ENCODE measurements around the gene MCOLN1.

MCOLN1 gene

GRCh38 chr19:7522072-7522922, at the start of gene MCOLN1:
Gene MCOLN1, plus strand, starts transcription at chr19:7522624. Its CDS starts 127 bp downstream, at chr19:7522751.
- TF ChIP-seq ZBTB7A (IDR thresholded peaks at IDR 0.05; ENCODE audit: low read depth) (no peak), USF1 (IDR thresholded peaks at IDR 0.05) (peak; percentile 100), NFIC (IDR thresholded peaks at IDR 0.05) (peak; percentile 72), CEBPB (IDR thresholded peaks at IDR 0.05) (no peak; the same call in 1 of the 2 replicates), FOXM1 (IDR thresholded peaks at IDR 0.05; ENCODE audit: borderline replicate concordance, low read depth) (no peak), EP300 (IDR thresholded peaks at IDR 0.05; ENCODE audit: borderline replicate concordance) (peak; percentile 52), TCF12 (IDR thresholded peaks at IDR 0.05; ENCODE audit: low read depth) (peak; percentile 54; the same call in 1 of the 2 replicates), MAX (IDR thresholded peaks at IDR 0.05) (peak; percentile 86), TAF1 (IDR thresholded peaks at IDR 0.05; ENCODE audit: low read depth) (peak; percentile 22; the same call in 1 of the 2 replicates), CREB1 (IDR thresholded peaks at IDR 0.05; ENCODE audit: low read depth) (no peak), TEAD4 (IDR thresholded peaks at IDR 0.05) (no peak), RAD21 (IDR thresholded peaks at IDR 0.05; ENCODE audit: low read depth) (no peak; the same call in 1 of the 2 replicates), EGR1 (IDR thresholded peaks at IDR 0.05) (no peak), YY1 (IDR thresholded peaks at IDR 0.05; ENCODE audit: low read depth) (peak; percentile 47; the same call in 1 of the 2 replicates)
- TF ChIP-seq, protein P1, sequence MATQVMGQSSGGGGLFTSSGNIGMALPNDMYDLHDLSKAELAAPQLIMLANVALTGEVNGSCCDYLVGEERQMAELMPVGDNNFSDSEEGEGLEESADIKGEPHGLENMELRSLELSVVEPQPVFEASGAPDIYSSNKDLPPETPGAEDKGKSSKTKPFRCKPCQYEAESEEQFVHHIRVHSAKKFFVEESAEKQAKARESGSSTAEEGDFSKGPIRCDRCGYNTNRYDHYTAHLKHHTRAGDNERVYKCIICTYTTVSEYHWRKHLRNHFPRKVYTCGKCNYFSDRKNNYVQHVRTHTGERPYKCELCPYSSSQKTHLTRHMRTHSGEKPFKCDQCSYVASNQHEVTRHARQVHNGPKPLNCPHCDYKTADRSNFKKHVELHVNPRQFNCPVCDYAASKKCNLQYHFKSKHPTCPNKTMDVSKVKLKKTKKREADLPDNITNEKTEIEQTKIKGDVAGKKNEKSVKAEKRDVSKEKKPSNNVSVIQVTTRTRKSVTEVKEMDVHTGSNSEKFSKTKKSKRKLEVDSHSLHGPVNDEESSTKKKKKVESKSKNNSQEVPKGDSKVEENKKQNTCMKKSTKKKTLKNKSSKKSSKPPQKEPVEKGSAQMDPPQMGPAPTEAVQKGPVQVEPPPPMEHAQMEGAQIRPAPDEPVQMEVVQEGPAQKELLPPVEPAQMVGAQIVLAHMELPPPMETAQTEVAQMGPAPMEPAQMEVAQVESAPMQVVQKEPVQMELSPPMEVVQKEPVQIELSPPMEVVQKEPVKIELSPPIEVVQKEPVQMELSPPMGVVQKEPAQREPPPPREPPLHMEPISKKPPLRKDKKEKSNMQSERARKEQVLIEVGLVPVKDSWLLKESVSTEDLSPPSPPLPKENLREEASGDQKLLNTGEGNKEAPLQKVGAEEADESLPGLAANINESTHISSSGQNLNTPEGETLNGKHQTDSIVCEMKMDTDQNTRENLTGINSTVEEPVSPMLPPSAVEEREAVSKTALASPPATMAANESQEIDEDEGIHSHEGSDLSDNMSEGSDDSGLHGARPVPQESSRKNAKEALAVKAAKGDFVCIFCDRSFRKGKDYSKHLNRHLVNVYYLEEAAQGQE (IDR thresholded peaks at IDR 0.05; ENCODE audit: low read depth): no peak

DNA sequence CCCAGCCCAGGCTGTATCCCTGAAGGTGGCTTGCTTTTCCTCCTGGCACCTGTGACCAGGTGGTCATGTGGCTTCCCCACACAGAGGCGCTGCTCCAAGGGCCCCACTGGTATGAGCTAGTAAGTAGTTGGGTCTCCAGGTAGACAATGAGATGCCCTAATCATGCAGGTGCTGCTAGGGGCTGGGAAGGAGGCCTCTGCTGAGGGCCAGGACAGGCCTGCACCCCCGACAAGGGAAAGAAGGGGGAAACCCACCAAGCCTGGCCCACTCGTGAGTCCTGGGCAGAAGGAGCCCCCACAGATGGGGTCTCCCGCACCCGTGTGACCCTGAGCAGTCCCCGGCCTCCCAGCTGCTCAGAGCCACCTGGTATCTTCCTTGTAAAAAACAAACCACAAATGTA, 46.8 kb upstream of the MCOLN1 start:
- TF ChIP-seq CREB1 (IDR thresholded peaks at IDR 0.05; ENCODE audit: low read depth) (no peak), YY1 (IDR thresholded peaks at IDR 0.05; ENCODE audit: low read depth) (no peak), CEBPB (IDR thresholded peaks at IDR 0.05) (no peak), EGR1 (IDR thresholded peaks at IDR 0.05) (no peak), EP300 (IDR thresholded peaks at IDR 0.05; ENCODE audit: borderline replicate concordance) (no peak), ZBTB7A (IDR thresholded peaks at IDR 0.05; ENCODE audit: low read depth) (no peak), USF1 (IDR thresholded peaks at IDR 0.05) (no peak), TCF12 (IDR thresholded peaks at IDR 0.05; ENCODE audit: low read depth) (no peak), TAF1 (IDR thresholded peaks at IDR 0.05; ENCODE audit: low read depth) (no peak), NFIC (IDR thresholded peaks at IDR 0.05) (no peak), TEAD4 (IDR thresholded peaks at IDR 0.05) (no peak), RAD21 (IDR thresholded peaks at IDR 0.05; ENCODE audit: low read depth) (no peak), FOXM1 (IDR thresholded peaks at IDR 0.05; ENCODE audit: borderline replicate concordance, low read depth) (no peak), MAX (IDR thresholded peaks at IDR 0.05) (no peak)
- TF ChIP-seq, protein P1 (IDR thresholded peaks at IDR 0.05; ENCODE audit: low read depth): no peak

DNA sequence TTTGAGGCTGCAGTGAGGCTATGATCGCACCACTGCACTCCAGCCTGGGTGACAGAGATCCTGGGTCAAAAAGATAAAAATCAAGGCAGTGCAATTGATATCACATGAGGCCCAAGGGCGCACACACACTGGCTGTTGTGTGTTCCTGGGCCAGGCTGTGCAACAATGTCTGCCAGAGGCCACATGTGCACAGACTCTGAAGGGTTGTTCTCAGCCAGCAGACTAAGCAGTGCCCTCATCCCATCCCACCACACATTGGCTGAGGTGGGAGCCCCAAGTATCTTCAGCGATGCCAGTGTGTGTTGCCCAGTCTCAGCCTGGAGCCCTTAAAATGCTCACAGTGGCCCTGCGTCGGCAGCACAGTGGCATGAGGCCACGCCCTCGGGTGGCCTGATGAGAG, 46.2 kb upstream of the MCOLN1 start:
- TF ChIP-seq, protein P1 (IDR thresholded peaks at IDR 0.05; ENCODE audit: low read depth): no peak
- no peak for TF ChIP-seq CEBPB (IDR thresholded peaks at IDR 0.05)
- TF ChIP-seq TEAD4 (IDR thresholded peaks at IDR 0.05): no peak
- TF ChIP-seq RAD21 (IDR thresholded peaks at IDR 0.05; ENCODE audit: low read depth): no peak
- no peak for TF ChIP-seq EGR1 (IDR thresholded peaks at IDR 0.05)
- no peak for TF ChIP-seq CREB1 (IDR thresholded peaks at IDR 0.05; ENCODE audit: low read depth)
